Measurements from ENCODE around the gene CLCA1. TPM values are rescaled to one million over a fixed set of nuclear protein-coding genes. Genes with fewer than 3 reads are reported as not detected.

The CLCA1 gene
- total RNA-seq, 1 donor from 2014 or later = not detected

DNA sequence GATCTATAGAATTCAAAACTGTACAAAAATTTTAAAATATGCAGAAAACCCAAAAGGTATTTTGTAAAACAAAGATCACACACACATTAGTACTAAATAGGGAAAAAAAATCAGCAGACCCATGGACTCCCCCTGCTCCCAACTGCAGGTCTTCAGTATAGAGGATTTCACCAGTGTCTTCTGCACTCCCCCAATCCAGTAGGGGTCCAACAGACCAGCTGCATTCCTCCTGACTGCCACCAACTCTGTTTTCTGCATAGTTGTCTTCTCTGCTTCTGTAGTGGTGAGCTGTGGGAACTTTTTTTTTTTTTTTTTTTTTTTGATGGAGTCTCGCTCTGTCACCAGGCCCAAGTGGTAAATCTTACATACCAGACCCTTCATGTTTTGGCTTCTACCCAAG lies 22.8 kb upstream of the CLCA1 start:
- no peak overlapping the region for H3K4me3 ChIP-seq (ENCODE audit: low read depth, low read length)
- TF ChIP-seq, protein P1, sequence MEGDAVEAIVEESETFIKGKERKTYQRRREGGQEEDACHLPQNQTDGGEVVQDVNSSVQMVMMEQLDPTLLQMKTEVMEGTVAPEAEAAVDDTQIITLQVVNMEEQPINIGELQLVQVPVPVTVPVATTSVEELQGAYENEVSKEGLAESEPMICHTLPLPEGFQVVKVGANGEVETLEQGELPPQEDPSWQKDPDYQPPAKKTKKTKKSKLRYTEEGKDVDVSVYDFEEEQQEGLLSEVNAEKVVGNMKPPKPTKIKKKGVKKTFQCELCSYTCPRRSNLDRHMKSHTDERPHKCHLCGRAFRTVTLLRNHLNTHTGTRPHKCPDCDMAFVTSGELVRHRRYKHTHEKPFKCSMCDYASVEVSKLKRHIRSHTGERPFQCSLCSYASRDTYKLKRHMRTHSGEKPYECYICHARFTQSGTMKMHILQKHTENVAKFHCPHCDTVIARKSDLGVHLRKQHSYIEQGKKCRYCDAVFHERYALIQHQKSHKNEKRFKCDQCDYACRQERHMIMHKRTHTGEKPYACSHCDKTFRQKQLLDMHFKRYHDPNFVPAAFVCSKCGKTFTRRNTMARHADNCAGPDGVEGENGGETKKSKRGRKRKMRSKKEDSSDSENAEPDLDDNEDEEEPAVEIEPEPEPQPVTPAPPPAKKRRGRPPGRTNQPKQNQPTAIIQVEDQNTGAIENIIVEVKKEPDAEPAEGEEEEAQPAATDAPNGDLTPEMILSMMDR (conservative IDR thresholded peaks at IDR 0.05; ENCODE audit: low read depth, low read length) = no peak
- DNase-seq (ENCODE audit: low read depth) = no peak

DNA sequence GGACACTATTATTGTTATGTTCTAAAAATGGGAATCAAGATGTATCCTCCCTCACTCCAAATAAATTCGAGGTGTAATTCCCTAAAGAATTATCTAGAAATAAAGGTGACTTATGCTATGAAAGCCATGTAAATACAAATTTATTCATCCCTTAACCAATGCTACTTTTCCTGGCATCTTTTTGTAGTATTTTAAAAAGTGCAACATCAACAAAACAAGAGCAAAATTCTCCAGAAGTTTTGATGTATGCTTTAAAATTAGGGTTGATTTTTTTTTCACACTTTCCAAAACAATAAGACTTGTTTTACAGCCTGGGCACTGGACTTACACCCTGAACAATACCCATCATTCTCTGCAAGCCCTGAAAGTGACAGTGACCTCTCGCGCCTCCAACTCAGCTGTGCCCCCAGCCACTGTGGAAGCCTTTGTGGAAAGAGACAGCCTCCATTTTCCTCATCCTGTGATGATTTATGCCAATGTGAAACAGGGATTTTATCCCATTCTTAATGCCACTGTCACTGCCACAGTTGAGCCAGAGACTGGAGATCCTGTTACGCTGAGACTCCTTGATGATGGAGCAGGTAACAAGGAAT lies 21.4 kb upstream of the CLCA1 start:
- no peak for DNase-seq (ENCODE audit: low read depth)
- no peak overlapping the region for H3K4me3 ChIP-seq (ENCODE audit: low read depth, low read length)
- TF ChIP-seq, protein P1 (conservative IDR thresholded peaks at IDR 0.05; ENCODE audit: low read depth, low read length) = no peak

DNA sequence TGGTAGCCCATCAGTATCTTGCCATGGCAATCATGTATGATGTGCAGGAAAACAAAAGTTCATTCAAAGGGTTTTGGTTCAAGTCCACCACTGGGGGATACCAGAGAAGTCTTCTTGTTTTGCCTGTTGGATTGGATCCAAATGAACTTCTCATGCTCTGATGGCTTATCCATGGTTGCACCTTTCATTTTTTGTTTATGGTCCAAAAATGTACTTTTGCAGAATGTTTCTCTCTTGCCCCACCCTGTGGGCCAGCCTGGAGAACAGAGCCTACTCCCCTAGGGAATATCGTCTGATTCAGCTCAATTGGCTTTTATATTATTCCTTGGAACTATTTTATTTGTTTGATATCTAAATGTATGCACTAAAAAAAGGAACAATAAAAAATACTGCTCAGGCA lies 20.1 kb upstream of the CLCA1 start:
- TF ChIP-seq, protein P1 (conservative IDR thresholded peaks at IDR 0.05; ENCODE audit: low read depth, low read length) = no peak
- DNase-seq (ENCODE audit: low read depth) = no peak
- no peak overlapping the region for H3K4me3 ChIP-seq (ENCODE audit: low read depth, low read length)

DNA sequence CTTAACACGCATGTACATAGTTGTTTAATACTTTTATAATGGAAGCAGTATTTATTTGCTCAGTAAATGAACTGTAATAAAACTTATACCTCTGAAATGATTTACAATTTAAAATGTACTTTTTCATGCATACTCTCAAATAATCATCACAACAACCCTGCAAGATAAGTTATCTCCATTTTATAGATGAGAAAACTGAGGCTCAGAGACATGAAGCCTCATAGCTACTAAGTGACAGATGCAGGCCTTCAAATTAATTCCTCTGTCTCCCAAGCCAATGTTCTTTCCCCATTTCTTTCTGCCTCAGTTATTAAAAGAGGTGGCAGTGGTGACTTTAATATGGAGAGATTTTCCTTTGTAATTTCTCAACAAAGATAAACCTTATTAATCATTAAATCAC lies 19.6 kb upstream of the CLCA1 start:
- DNase-seq (ENCODE audit: low read depth) = no peak
- no peak overlapping the region for H3K4me3 ChIP-seq (ENCODE audit: low read depth, low read length)

DNA sequence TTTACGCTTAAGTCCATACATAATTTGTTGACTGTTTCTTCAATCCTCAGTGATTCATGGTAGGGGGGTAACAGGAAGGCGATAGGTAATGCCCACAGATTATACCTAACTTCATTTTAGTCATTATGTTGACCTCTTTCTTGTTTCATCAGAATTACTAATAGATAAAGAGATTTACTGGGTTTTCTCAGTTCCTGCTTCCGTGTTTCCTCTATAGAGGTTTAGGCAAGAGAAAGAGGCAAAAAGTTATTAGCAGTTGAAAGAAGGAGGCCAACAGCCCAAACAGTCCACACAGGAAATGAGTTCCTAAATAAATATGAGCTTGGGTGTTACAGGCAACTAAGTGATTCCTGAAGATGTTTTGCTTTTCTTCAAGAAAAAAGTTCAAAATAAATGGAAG lies 17.9 kb upstream of the CLCA1 start:
- DNase-seq (ENCODE audit: low read depth) = no peak
- TF ChIP-seq, protein P1 (conservative IDR thresholded peaks at IDR 0.05; ENCODE audit: low read depth, low read length) = no peak
- H3K4me3 ChIP-seq (ENCODE audit: low read depth, low read length) = no peak overlapping the region

More for the DNA sequence above, 19.6 kb upstream of the CLCA1 start:
- TF ChIP-seq, protein P1 (conservative IDR thresholded peaks at IDR 0.05; ENCODE audit: low read depth, low read length) = no peak

DNA sequence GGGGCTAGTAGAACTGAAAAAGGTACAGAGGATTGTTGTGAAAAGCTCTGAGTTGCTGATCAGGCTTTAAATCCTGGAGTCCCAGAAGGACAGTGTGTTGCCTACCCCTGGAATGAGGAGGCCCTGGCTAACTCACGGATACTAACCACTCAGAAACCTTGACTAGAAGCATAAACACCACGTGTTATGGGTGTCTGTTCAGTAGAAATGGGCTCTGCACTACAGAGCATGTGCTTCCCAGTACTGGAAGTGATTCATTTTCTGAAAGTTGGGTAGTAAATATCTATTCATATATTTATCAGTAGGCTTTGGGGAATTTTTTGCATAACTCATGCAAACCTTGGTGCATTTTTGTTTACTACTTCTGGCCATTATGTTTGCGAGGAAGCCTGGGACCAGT lies 15.1 kb upstream of the CLCA1 start:
- no peak overlapping the region for H3K4me3 ChIP-seq (ENCODE audit: low read depth, low read length)
- TF ChIP-seq, protein P1 (conservative IDR thresholded peaks at IDR 0.05; ENCODE audit: low read depth, low read length) = no peak
- DNase-seq (ENCODE audit: low read depth) = no peak

DNA sequence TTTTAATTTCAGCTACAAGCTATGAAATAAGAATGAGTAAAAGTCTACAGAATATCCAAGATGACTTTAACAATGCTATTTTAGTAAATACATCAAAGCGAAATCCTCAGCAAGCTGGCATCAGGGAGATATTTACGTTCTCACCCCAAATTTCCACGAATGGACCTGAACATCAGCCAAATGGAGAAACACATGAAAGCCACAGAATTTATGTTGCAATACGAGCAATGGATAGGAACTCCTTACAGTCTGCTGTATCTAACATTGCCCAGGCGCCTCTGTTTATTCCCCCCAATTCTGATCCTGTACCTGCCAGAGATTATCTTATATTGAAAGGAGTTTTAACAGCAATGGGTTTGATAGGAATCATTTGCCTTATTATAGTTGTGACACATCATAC lies 13.7 kb upstream of the CLCA1 start:
- DNase-seq (ENCODE audit: low read depth) = no peak
- TF ChIP-seq, protein P1 (conservative IDR thresholded peaks at IDR 0.05; ENCODE audit: low read depth, low read length) = no peak
- no peak overlapping the region for H3K4me3 ChIP-seq (ENCODE audit: low read depth, low read length)

Measured in epithelial cell of proximal tubule (primary cell).